Thyroid gland (tissue), 4 donors: ENCODE results near the gene FIBCD1.

Source experiments
- POLR2A ChIP-seq, 2 donors: fragments of 450-650 bp; IDR thresholded peaks; one replicate each; pipeline ENCODE4 v1.6.1; 2017; ENCODE audit warnings: antibody characterized with exemption in 2 of 2, mild to moderate bottlenecking in 2 of 2, moderate library complexity in 1 of 2
- TF ChIP-seq, protein P1 (sequence below), 6 experiments: fragments of 200-600 bp in 3 of 6; fragments of 450-650 bp in 3 of 6; sonication (generic) in 3 of 6; IDR thresholded peaks; one replicate each; pipeline ENCODE4 v1.5.1; 2016 to 2019; ENCODE audit warnings: antibody characterized with exemption in 6 of 6, mild to moderate bottlenecking in 2 of 6, inconsistent platforms in 1 of 6, moderate library complexity in 1 of 6

DNA sequence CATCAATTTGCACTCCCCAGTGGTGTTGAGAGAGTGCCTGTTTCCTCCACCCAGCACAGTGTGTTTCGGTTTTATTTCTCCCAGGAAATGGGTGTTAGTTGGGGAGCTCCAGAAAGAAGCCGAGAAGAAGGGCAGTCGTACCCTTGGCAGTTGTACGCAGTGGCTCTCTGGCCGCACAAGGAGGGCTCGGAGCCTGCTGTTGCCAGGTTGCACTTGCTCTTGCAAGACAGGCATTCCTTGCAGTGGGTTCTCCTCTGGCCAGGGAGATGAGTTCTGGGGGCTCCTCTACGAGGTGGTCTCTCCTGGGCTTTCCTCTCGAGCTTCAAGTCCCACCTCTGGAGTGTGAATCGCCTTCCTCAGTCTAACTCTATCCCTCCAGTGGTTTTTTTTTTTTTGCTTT, 71.5 kb downstream of the FIBCD1 start:
- TF ChIP-seq, protein P1, sequence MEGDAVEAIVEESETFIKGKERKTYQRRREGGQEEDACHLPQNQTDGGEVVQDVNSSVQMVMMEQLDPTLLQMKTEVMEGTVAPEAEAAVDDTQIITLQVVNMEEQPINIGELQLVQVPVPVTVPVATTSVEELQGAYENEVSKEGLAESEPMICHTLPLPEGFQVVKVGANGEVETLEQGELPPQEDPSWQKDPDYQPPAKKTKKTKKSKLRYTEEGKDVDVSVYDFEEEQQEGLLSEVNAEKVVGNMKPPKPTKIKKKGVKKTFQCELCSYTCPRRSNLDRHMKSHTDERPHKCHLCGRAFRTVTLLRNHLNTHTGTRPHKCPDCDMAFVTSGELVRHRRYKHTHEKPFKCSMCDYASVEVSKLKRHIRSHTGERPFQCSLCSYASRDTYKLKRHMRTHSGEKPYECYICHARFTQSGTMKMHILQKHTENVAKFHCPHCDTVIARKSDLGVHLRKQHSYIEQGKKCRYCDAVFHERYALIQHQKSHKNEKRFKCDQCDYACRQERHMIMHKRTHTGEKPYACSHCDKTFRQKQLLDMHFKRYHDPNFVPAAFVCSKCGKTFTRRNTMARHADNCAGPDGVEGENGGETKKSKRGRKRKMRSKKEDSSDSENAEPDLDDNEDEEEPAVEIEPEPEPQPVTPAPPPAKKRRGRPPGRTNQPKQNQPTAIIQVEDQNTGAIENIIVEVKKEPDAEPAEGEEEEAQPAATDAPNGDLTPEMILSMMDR (IDR thresholded peaks at IDR 0.05) = no peak
- TF ChIP-seq POLR2A (IDR thresholded peaks at IDR 0.05) = no peak
